Inferior parietal cortex (tissue), 1 donor: ENCODE measurements around the gene TSPO2.

ENCODE experiments used
- DNase-seq: peaks from one replicate; pipeline ENCODE4 v3.0.0-alpha.2; 2016; ENCODE audit errors: extremely low spot score

Gene TSPO2

DNA sequence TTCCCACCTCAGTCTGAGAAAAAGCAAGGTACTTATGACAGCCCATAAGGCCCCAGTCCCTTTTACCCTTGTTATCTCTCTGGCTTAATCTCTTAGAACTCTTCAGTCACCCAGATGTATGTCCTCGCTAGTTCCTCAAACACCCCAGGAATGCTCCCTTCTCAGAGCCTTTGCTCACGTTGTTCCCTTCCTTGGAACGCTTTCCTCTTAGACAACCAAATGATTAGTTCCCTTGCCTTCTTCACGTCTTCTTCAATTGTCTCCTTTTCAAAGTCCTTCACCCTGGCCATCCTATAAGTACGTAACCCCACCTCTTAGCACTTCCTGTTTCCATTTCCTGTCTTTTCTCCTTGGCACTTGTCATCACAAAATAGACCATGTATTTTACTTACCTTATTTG, 9.6 kb downstream of the TSPO2 start:
- DNase-seq = no peak

DNA sequence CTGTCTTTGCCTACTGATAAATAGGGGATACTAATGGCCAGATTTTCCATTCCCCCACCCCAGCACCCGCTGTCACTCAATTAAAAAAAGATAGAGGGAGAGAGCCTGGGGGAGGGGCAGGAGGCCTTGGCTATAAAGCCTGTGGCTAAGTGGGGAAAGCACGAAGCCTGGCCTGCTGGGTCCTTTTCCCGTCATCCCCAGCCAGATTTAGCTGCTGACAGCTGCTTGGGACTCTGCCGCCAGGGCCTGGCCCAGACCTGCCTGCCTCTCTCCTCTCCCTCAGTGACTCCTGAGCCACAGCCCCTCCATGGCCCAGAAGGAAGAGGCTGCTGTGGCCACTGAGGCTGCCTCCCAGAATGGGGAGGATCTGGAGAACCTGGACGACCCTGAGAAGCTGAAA, 10.8 kb downstream of the TSPO2 start, which contains the start of gene APOBEC2:
APOBEC2 (plus strand) TSS at position 162 of the 400 bp plus-strand sequence; CDS start at position 308, 146 bp downstream.
- no peak for DNase-seq

DNA sequence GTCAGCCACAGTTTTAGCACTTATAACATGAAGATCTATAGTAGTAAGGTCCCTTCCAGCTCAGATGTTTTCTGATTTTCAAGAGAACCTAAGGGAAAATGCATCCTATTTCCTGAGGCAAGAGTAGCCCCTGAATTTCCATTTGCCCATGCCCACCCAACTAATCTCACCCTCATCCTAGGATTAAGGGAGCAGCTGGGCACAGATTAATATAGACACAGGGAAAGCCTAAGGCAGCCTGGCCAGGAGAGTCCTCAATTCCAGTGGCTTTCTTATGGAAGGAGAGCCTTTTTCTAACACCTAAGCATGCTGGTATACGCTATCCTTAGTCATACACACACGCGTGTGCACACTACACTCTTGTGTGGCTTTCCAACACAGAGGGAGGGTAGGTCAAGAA, 12.2 kb downstream of the TSPO2 start:
- DNase-seq = no peak

- DNase-seq = no peak
These were observed 12.9 kb downstream of the TSPO2 start for GRCh38 chr6:41055149-41055548.

DNA sequence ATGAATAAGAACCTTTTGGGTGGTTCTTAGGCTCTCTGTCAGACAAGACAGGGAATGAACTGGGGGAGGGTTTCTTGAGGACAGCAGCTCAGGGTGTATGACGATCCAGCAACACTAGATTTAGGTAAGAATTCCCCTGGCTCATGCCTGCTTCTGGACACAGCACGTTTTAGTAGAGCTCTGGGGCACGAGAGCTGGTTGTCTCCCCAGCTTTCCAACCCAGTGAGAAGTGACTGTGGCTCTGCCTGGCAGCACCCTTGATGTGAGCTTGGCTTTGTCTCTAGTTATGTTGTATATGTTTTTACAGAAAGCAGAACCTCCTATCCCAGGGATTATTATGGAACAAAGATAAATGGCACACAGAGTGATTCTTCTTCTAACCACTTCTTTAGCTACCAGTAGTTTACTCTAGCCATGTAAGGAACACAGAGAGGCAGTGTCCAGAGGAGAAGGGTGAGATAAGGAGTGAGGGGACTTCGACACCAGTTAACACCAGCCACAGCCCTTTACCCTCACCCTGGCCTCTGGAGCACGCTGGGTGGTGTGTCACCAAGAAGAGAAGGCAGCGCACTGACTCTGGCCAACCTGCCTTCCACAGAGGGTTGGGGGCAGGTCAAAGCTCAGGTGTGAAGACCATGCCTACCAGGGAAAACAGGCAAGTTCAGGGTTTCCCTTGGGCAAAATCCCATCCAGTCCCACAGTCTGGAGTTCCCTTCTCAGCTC, 14.7 kb downstream of the TSPO2 start:
- DNase-seq = no peak

GRCh38 chr6:41058783-41059181, 16.5 kb downstream of the TSPO2 start:
- no peak for DNase-seq

GRCh38 chr6:41059556-41059955, 17.3 kb downstream of the TSPO2 start:
- no peak for DNase-seq

GRCh38 chr6:41061196-41061726, 19.0 kb downstream of the TSPO2 start:
- no peak for DNase-seq

DNA sequence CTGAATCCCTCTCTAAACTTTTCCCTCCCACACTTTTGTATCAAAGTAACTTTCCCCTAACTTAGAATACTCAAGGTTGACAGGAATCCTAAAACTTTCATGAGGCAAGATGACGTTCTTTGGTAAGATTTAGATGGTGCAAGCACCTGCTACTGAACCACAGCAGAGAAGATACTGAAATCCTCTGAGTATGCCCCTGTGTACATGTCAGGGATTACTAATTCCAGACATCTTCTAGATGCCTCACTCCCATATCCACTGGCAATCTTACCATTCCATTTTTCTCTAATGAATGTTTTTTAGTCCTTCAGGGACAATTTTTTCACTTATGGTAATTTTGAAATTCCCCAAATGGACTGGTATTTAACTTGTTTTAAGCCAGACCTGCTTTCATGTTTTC, 19.8 kb downstream of the TSPO2 start:
- DNase-seq = no peak

GRCh38 chr6:41063884-41064285, 21.6 kb downstream of the TSPO2 start:
- DNase-seq = no peak

DNA sequence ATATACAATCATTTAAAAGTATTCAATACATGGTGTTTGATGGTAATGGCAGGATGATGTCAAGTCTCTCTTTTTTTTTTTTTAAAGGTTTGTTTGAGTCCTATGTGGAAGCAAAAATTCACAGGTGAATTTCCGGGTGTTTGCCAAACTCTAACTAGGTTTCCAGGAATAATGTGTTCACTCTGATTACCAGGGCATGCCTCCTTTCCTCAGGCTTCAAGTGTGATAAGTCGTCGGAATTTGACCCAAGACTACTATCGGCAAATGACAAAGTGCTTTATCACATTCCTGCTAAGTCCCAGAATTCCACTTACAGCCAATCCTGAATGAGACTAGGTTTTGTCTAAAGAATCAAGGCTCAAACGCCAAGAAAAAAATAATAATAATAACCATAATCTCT, 22.6 kb downstream of the TSPO2 start:
- DNase-seq = no peak

DNA sequence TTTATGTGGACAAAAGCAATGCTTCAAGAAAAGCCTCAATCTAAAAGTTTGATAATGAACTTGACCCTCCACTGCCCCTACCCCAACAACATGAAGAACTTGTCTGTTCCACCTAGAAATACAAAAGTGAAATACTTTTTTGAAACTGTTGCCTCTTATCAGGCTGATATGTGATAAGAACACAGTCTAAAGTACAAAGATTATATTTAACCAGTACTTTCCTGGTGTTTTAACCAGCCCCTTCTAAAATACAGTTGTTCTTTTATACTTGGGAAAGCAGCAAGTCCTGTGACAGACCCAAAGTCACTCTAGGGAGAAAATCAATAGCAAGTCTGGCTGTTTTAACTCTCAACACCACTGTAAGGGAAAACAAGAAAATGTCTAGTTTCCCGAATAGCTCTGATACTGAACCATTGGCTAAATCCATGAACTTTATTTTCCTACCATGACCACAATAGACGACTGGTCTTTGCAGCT, 23.3 kb downstream of the TSPO2 start:
- no peak for DNase-seq

GRCh38 chr6:41066867-41067304, 24.6 kb downstream of the TSPO2 start:
- peak; percentile 89 for DNase-seq

DNA sequence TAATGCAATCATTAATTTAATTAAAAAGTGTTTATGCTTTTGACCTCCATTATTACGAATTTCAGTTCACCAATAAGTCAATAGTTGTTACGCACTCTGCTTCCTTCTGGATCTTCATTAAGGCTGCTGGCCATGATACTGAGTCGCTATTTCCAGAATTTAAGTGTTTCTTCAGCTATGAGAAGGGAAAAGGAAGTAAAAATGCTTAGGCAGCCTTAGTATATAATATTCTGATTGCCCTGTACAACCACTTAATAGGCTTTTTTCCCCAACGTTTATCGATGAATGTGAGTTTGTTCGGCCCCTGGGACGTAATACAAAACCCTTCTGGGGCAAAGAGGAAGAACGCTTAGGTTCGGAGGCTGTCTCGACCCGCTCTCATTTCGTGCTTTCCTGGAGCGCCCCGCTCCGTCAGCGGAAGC, 29.2 kb downstream of the TSPO2 start:
- no peak for DNase-seq

- DNase-seq = peak; percentile 99
These were observed 29.9 kb downstream of the TSPO2 start, which contains the start of gene OARD1 for GRCh38 chr6:41071923-41072835. Gene OARD1 (minus strand): TSS chr6:41072356. CDS start chr6:41071634, 722 bp downstream.

DNA sequence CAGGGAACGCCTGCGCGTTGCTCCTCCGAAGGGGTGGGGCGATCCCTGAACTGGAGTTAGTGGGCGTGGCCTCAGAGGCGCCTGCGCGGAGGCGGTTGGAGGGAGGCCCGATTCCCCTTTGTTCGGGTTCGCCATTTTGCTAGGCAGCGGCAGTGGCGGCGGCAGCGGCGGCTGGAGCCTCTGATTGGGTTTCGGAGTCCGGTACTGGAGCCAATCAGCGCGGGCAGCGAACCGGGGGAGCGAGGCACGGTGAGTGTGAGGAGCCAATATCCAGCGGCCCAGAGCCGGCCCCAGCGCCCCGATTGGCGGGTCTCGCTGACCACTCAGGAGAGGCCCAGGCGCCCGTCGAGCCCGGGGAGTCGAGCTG, 30.6 kb downstream of the TSPO2 start, which contains the start of gene NFYA:
NFYA (plus strand) TSS at position 139 of the 367 bp plus-strand sequence. CDS start 6,116 bp downstream, outside the sequence.
- DNase-seq = no peak

DNA sequence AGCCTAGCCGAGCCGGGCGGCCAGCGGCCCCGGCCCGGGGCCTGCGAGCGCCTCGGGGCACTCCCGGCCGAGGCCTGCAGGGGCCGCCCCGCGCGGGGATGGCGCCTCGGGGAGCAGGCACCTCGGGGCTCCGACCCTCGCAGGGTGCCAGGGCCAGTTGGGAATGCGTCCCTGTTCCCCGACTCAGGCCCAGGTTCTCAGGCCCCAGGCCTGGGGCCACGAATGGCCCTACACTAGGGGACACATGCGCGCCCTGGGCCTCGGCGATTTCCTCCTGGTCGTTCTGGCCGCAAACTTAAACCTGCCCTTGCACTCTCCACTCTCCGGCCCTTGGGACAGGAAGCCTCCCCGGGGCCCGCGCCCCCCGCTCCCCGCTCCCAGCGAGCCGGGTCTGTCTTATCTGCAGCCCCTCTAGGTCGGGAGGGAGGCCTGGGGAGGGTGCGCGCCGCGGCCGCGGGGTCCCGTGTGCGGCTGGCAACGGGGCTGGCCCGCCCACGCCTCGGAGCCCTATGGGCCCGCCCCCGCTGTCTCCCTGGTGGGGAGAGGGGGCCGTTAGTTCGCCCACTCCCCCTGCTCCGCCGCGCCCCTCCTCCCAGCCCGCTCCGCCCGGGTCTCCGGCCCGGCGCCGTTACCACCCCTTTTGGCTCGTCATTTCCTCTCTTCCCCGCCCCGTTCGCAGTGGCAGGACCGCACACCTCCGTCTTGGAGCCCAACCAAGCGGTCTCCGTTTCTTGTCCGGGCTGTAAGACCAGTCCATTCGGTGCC, 31.1 kb downstream of the TSPO2 start:
- DNase-seq = peak; percentile 62

- DNase-seq = peak; percentile 26
These were observed 31.9 kb downstream of the TSPO2 start for GRCh38 chr6:41073968-41074691.

- DNase-seq = no peak
These were observed 32.6 kb downstream of the TSPO2 start for GRCh38 chr6:41074692-41075436.
